Measurements from ENCODE around the gene SEMA4C.

GRCh38 chr2:96816127-96816835, 53.6 kb downstream of the SEMA4C start, which contains the start of gene CNNM3:
- no peak for TF ChIP-seq EZH2phosphoT487 (IDR thresholded peaks at IDR 0.05; ENCODE audit: low read depth)
- TF ChIP-seq CTCF (IDR thresholded peaks at IDR 0.05; ENCODE audit: low read depth, low read length): peak; percentile 36

Measured in OCI-LY3 (cell line).